HG02642 (cell line): Measurements from ENCODE around the gene GPR146.

Experiments
- ATAC-seq: cut with Tn5 transposase; IDR thresholded peaks from one replicate; pipeline ENCODE4 v1.9.1; 2021; ENCODE audit warnings: mild to moderate bottlenecking; ENCODE audit not compliant: unreplicated experiment, poor library complexity

The GPR146 gene

DNA sequence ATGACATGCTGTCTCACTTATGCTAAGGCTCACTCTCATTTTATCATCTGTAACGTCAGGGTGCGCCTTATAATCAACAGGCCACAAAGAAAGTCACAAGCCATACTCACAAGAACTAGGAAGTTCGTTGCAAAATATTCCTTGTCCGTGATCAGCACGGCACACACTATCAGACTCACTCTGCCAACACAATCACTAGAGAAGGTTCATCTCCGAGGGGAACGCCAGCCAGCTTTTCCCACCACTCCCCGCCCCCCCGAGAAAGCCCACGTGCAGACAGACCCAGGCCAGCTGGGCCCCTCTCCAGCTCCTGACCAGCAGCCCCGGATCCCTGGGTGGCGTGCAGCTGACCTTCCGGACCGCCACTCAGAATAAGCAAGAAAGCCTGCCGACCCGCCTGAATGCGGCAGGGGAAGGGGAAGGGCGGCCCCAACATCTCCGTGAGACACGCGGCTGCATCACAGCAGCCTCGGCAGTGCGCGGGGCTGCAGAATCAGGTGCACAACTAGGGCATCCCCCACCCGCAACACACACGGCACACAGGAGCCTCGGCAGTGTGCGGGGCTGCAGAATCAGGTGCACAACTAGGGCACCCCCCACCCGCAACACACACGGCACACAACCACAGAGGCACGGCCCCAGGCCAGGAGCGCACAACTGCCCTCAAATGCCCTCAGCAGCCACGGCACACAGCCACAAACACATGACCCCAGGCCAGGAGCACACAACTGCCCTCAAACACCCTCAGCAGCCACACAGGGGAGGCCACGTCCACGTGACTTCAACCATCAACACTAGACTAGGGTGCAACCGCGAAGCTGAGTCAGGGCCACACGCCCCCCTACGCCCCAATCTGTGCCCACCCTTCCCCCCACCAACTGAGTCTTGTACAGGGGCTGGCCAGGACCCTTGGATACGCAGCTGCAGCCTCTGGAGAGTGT is 2.5 kb upstream of the GPR146 start:
- no peak for ATAC-seq

DNA sequence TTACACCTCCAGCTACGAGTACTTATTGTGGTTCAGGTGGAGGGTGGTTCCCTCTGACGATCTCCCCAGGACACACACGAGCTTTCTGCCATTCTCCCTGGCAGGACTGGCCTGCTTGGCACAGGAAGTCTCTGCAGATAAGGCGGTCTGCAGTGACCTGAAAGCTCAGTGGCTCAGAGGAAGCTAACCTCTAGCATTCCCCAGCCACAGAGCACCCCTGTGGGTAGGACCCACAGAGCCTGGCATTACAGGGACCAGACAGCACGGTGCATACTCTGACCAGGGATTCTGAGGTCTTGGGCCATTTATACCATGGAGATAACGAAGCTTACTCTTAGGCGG is 1.9 kb upstream of the GPR146 start:
- no peak for ATAC-seq

DNA sequence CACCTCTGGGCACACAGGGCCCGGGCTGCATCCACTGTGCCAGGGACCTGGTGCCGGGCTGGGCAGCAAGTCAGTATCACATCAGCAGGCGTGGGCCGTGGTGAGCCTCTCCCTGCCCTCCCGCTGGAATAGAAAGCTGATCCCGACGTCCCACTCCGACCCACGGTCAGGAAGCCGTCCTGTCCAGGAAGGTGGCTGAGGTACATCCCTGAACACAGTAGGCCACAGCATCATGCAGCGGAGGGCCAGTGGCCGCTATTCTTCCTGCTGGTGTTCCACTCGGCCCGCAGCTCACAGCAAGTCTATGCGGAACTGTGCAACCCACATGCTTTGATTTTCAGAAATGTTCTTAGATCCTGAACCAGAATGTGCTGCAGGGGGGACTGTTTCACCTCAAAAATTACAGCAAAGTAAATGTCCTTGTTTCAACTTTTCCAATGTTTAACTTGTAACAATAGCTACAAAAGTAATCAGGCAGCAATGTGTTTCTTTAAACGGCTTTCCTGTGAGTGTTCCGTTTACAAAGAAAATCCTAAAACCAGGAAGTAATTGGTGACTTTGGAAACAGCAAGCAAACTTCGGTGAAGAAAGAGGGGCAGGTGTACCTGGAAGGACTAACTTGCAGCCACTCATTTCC is 676 bp upstream of the GPR146 start:
- no peak for ATAC-seq

DNA sequence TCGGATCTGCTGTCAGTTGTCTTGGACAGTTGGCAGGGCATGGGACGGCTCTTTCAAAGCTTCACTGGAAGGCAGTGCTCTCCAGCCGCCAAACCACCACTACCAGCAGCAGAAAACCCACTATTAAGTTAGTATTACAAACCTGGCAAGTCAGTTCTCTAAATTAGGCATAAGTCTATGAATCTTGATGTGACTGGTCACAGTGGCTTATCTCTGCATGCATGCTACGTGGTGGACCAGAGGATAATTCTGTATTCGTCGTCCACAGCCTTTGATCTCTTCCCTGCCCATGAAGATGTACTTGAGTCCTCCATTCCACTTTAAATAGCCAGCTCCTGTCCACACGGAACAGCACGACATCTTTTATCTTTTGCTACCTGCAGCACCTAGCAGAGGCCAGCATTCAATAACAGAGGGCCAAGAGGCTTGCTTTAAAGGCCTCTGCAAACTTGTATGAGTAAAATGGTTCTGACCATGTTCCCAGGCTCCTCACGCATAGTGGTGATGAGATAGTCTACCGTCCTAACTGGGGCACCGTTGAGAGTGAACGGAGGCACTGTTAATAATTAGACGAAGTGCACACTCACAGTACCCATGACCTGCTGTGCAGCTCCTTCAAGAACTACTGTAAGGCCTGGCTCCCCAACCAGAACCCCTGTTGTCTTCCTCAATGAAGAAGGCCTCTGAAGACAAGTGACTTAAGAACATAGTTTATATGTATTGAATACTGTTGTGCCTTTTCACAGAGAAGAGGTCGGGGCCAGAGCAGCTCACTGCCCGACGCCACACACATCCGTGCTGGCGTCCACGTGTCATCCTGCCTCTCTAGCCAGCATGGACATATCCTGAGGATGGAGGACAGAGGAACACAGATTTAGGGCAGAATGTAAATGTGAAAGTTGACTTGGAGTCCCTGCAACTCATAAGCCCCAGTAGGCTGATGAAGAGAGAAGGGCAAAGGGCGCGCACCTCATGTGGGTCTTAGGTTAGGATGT is 1.0 kb downstream of the GPR146 start:
- no peak for ATAC-seq

DNA sequence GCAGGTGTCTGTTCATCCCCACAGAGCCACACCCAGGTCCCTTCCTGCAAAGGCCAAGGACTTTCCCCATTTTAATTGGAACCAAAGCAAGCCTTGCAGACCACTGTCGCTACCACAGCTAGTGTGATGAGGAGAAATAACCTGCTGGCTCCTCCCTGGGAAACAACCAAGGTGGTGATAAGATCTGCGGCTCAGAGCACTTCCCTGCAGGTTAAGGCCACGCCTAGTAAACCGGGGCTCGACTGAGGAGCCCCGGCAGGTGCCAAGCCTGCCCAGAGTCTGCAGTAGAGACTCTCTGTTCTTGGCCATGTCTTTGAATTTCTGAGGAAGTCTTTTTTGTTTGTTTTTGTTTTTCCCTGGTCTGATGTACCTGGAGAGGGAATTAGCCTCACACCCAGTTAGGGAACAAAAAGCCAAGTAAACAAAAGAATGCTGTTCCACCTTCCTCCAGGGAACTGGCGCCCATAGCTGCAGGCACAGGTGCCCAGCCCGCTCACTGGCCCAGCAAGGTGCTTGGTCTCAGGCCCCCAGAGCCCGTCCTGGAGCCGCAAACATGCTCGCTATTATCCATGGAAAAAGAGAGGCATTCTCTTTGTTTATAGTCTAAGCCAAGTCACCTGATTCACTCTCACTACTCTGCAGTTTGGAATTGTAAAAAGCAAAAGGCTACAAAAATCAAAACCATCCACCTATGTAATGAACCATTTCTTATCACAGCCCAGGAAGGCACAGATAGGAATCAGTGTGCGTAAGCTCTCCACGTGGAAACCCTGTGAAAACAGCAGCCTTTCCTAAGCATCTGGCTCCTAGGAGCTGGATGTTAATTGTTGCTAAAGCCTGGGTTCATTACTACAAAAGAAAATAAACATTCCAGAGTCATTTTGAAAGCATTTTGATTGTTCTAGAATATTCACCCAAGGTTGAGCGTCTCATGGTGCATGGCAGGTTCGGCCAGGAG is 2.7 kb downstream of the GPR146 start:
- ATAC-seq, result no peak

DNA sequence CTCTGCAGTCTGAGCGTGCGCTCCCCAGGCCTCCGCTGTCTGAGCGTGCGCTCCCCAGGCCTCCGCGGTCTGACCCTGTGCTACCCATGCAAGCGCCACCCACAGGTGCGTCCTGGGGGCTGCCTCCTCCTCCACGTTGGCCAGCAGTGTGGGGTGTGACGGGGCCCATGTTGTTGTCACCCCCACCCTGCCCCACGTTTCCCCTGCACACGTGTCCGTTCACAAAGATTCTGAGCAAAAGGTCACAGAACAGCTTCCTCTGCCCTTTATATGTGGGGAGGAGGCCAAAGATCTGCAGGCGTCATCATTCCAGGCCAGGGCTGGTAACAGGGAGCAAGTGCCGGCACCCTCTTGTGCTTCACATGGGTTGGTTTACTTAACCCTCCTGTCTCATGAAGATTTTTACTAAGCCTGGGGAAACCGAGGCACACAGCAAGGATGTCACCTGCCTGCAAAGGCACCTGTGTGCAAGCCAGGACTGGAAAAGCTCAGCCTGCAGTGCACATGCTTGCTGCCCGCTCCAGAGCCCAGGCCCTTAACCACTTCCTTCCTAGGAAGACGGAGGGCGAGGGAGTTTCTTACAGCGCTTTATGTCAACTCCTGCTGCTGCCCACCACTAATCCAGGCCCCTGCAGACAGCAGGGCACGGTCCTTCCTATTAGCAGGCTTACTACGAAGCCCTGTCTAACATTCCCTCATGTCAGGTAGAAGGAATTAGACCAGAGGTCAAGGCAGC is 4.8 kb downstream of the GPR146 start:
- ATAC-seq, result no peak

DNA sequence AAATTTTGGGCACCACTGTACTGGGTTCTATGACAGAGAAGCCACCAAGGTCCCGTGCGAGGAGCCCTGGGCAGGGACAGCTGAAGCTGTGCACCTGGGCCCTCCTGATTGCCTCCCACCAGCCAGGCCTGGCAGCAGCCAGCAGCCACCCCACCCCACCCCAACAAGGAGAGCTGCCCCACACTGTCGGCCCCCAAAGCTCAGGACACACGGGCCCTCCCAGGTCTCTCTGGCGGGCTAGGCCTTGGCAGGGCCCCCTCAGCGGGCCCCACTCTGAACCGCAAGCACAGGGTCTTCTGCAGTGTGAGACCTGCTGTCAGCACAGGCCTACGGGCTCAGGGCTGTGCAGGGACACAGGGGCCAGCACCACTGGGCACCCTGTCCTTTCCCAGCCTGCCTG is 5.5 kb downstream of the GPR146 start:
- ATAC-seq, result no peak

DNA sequence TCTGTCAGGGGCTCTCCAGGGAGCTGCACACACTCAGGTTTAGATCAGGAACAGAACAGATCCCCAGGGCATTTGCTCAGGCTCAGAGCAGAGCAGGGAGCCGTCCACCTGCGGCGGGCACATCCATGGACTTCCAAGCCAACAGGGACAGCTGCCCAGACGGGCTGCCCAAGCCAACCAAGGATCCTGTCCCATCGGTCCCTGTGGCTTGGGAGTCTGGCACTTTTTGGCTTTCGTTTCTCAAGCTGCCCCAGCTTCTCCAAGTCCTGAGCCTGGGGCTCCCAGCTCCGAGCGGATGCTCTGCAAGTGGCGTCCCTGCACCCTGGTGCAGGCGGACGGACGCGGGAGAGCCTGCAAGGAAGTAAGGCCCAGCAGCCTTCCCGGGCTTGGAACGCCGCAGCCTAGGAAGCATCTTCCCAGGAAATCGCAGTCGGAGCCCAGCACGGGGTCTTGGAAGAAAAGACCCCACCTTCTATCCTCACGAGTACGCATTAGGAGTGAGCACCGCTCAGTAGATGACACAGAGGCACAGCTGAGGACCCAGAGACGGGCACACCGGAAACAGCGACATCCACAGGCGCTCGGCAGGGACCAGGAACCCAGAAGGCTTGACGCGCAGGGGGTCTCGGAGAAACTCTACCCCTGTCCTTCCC is 6.0 kb downstream of the GPR146 start:
- no peak for ATAC-seq

DNA sequence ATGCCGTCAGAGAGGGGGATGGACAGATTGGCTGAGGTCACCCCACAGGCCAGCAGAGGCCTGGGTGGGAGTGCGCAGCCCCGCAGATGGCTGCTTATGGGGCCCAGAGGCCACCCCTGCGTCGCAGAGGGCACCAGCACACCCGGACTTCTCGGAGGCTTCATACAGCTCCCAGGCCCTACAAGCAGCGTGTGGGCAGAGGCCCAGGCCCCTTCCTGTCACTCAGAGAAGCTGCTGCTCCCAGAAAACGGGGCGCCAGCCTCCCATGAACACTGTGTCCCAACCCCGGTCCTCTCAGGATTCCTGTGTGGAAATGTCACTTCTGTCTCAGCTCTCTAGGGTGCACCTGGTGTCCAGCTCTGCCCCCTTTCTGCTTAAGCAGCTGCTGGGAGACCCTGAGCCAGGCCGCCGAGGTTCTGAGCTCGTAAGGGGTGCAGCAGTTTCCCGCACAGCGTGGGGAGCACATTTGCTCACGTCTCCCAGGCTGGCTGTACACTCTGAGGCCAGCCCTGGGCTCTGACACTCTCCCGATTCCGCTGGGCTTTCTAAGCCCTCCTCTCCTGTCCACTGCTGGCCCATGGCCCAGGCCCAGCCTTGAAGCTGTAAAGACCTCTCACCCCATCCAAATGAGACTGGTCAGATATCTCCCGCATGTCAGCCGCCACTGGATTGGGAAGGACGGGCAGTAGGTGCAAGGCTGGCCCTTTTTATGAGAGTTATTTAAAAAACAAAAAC is 6.8 kb downstream of the GPR146 start:
- no peak for ATAC-seq

DNA sequence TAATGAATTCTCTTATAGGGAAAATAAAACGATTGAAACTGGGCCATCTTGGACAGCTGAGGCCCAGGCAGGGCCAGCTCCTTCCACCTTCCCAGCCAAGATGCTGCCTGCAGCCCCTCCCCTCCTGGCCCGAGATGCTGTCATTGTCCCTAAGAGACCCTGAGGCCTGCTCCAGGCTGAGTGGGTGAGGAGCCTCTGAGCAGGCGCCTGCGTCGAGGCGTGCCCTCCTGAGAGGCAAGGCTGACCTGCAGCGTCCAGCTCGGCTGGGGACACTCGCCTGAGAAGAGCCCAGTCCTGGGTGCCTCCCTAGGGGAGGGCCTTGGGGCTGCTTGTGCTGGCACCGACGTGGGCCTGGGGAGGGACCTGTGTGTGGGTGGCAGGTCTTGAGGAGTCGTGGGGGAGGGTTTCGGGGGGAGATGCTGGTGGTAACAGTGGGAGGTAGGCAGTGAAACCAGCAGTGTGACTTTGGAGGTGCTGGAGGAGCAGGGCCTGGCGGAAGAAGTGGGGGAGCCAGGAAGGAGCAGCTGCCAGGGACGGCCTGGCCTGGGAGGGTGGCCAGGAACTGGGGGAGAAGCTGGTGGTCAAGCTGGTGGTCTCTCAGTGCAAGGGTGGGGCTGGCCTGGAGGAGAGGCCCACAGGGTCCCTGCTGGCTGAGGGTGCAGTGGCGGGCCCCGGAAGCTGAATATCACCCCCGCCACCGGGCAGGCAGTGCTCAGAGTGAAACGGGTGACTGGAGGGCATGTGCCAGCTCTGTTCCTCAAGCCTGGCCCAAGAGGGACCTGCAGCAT is 7.9 kb downstream of the GPR146 start:
- no peak for ATAC-seq

DNA sequence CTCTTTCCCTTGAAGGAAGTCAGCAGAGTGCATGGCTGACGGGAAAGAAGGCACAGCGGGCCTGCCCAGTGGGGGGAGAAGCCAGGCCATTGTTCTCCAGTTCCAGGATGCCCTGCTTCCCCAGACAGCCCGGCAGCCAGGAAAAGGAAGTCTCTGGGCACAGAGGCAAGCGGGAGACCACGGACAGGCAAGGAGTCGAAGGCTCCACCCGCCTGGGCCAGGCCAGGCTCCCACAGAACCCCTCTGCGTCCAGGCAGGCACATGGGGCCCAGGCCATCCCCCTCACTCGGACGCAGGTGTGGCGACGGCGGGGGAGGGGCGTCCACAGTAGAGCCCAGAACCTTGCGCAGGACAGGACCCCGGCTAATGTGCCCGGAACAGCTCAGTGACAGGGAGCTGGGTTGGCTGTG is 8.7 kb downstream of the GPR146 start:
- ATAC-seq, result no peak

DNA sequence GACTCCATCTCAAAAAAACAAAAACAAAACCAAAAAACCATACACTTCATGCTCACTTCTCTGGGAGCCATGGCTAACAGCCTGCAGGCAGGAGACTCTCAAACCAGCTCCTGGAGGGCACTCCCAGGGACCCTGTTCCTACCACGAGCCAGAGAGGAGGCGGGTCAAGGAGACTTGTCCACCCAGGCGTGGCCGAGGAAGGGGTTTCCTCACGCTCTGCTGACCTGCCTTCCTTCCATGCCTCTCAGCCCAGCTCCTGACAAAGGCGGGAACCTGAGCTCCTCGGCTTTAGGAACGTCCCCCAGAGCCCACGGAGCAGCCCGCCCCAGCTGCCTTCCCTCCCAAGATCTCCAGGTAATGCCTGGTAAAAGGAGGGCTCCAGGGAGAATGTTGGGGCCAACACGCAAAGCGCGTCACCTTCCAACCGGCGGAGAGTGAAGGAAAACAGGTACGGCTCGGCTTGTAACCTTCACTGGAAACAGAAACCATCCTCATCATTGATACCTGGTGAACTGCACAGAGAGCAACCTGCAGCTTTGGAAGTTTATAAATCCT is 9.5 kb downstream of the GPR146 start:
- ATAC-seq, result no peak

DNA sequence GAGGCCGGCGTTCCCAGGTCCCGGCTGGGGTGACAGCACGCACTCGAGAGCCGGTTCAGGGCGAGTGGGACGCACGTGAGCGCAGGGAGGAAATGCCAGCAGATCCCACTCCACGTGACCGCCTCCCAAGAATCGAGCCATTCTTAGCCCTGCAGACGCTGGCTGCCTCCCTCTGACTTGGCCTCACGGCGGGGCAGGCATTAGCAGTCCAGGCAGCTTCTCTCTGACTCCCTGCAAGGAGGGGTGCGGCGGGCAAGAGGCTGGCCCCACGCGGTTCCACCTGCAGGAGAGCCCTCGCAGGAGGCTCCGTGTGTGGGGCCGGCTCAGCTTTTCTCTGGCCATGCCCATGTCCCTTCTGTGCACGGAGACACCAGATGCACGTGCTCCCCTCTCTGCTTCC is 10.1 kb downstream of the GPR146 start:
- ATAC-seq, result no peak

DNA sequence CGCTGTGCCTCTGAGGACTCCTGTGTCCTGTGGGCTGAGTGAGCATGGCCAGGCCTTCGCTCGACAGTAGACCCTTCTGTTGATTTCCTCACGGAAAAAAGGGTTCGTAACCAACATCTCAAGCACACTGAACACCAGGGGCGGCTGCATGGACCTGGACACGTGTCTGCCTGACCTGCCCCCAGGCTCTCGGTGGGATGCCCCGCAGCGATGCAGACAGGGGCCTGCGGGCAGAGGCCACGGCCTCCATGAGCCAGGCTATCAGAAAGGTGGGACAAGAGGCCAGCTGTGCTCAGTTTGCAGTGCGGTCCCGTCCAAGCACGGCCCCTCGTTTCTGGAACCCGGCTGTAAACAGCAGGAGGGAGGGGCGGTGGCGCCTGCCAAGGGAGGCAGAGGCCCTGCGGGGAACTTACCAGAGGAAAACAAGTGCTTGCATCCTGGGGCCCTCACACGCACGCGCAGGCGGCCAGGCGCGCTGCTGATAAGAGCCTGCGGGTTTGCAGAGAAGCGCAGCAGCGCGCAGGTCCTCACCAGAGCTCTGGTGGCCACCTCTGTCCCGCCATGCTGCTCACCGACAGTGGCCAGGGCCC is 10.6 kb downstream of the GPR146 start:
- no peak for ATAC-seq

DNA sequence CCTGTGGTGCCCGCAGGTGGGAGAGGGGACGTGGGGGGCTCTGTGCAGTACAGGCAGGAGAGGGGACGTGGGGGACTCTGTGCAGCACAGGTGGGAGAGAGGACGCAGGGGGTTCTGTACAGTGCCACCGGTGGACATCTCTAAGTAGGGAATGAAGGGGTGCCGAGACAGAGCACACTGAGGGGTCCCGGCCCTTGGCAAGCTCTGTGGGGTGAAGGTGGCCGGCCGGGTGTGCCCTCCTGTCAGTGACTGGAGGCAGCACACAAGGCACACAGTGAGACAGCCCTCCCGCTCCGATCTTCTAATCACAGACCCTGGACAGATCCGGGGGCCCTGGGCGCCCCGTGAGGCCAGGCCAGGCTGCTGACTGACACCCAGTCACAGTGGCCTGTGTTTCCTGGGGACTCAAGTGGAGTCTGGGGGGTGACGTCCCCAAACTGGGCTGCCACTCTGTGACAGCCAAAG is 11.2 kb downstream of the GPR146 start:
- ATAC-seq, result no peak
